ENCODE data around the gene CANX.

GRCh38 chr5:179753971-179754370 is 55.2 kb downstream of the CANX start:
- TF ChIP-seq YY1 (IDR thresholded peaks at IDR 0.05; ENCODE audit: extremely low read depth, insufficient replicate concordance, low read depth, low read length): no peak
- no peak for TF ChIP-seq POLR2A (IDR thresholded peaks at IDR 0.05; ENCODE audit: borderline replicate concordance, extremely low read depth, insufficient read depth, insufficient read length)
- TF ChIP-seq CTCF (IDR thresholded peaks at IDR 0.05 in 2 of 3, conservative IDR thresholded peaks at IDR 0.05 in 1 of 3; ENCODE audit: borderline replicate concordance in 1 of 3, insufficient read depth in 1 of 3, low read depth in 2 of 3, low read length in 2 of 3): no peak
- no peak for TF ChIP-seq MAX (IDR thresholded peaks at IDR 0.05)
- TF ChIP-seq EGR1 (IDR thresholded peaks at IDR 0.05; ENCODE audit: low read depth): no peak
- no peak for TF ChIP-seq REST (IDR thresholded peaks at IDR 0.05; ENCODE audit: low read depth)
- TF ChIP-seq JUND (IDR thresholded peaks at IDR 0.05): no peak
- no peak for TF ChIP-seq SP1 (IDR thresholded peaks at IDR 0.05; ENCODE audit: low read depth)
- no peak for TF ChIP-seq POLR2AphosphoS5 (IDR thresholded peaks at IDR 0.05; ENCODE audit: low read depth, low read length)
- TF ChIP-seq ATF3 (IDR thresholded peaks at IDR 0.05): no peak
- no peak for TF ChIP-seq EZH2phosphoT487 (IDR thresholded peaks at IDR 0.05; ENCODE audit: borderline replicate concordance)
- TF ChIP-seq SIN3A (IDR thresholded peaks at IDR 0.05; ENCODE audit: low read depth): no peak
- TF ChIP-seq EZH2 (IDR thresholded peaks at IDR 0.05): no peak
- no peak for TF ChIP-seq CEBPB (IDR thresholded peaks at IDR 0.05; ENCODE audit: low read depth)

Measured in HCT116 (cell line).